Inflammatory macrophage (primary cell): ENCODE measurements around the gene PODXL2.

Experiments used
- DNase-seq, 2 donors: peaks; one replicate each; pipeline ENCODE4 v3.0.0-alpha.2; 2020 to 2022

PODXL2 gene

DNA sequence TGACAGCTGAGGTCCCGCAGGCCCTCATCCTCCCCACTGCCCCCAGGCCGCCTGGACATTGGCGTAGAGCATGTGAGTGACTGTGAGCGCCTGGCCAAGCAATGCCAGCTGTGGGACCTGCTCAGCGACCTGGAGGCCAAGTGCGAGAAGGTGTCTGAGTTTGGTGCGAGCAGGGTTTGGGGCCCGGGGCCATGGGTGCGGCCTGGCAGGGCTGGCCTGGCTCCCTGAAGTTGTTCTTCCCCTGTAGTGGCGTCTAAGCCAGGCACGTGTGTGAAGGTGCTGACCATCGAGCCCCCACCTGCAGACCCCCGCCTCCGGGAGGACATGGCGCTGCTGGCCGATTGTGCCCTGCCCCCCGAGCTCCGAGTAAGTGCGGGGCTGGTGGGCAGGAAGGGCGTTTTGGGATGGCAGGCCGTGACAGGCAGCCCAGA is 48.0 kb downstream of the PODXL2 start:
- DNase-seq = no peak

DNA sequence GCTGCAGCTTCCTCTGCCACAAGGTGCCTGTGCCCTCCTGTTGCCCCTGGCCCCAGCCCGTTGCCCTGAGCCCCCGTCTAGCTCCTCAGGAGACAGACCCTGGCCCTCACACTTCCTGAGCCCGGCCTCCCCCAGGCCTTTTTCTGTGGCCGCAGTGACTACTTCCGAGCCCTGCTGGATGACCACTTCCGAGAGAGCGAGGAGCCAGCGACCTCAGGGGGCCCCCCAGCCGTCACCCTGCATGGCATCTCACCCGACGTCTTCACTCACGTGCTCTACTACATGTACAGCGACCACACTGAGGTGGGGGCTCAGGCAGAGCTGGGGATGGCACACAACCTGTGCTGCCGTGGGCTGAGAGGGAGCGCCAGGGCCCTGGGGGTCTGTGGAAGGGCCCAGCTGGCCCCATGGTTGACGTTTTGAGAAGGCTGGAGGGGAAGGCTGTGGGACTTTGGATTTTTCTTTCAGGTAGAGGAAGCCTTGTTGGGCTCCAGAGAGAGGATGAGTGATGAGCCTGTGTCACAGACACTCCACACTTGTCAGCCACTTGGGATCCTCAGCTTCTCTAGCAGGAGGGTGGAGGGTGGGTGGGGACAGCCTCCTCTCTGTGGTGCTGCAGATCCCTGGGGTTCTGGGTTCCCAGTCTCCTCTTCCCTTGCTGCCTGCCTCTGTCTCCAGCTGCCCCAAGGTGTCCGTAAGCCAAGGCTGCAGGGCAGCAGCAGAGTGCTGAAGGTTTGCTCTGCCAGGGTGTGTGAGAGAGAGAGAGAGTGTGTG is 48.7 kb downstream of the PODXL2 start:
- DNase-seq = no peak

DNA sequence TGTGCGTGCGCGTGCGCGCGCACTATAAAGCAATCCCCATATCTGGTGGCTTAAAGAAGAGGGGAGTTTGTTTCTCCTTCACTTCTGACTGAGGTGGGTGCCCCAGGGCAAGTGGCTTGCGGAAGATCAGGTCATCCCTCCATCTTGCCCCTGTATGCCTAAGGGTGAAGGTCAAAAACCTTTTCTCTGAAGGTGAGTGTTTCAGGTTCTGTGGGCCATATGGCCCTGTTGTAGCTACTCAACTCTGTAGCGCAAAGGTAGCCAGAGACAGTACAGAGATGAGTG is 49.3 kb downstream of the PODXL2 start:
- DNase-seq = no peak

DNA sequence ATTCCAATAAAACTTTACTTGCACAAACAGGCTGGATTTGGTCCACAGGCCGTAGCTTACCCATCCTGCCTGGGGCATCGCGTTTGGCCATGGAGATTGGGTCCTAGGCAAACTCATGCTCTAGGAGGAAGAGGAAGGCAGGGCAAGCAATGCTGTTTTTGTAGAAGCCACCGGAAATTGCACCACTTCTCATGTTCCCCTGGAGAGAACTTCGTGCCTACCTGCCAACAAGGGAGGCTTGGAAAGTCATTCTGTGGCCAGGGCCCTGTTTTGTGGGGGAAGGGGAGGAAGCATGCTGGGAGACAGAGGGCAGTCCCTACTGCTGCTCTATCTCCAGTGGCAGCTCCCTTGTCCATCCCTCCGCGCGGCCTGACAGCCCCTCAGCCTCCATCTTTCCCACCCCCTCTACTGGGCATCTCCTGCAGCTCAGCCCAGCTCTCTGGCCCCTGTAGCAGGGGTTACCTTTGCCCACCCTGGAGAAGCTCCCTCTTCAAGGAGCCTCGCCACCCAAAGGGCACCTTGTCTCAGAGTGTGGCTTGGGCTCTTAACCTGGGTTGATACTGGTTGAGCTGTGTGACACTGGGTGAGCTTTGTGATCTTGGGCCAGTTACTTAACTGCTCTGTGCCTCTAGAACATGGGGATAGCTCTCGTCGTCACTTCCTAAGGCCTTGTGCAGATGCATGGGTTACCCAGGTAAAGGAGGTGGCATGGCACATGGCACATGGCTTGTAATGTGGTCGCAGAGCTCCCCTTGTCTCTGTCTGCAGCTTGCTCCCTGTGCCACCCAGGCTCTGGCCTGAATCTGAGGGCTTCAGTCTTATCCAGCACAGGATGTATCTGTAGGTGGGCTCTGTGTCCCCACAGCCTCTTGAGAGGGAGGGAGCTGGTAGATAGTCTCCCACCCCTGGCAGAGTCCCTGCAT is 49.9 kb downstream of the PODXL2 start:
- DNase-seq = peak; percentile 15 to 48

DNA sequence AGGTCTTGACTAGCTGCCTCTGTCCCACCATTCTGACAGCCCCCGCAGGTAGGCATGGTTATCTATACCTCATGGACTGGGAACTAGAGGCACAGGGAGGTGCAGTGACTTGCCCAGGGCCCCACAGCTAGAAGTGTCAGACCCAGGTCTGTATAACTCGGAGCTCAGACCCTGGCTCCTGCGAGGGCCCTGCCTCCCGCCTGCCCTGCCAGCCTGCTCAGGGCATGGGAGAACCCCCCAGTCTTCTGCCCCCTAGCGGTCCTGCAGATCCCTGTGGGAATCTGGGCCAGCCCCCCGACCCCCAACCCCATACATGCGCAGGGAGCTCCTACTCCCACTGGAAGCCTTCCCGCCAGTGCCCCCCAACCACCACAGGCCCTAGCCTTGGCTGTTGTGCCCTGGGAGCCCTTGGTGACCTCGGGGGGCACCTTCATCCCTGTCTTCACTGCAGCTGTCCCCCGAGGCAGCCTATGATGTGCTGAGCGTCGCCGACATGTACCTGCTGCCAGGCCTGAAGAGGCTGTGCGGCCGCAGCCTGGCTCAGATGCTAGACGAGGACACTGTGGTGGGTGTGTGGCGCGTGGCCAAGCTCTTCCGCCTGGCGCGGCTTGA is 50.7 kb downstream of the PODXL2 start:
- DNase-seq = no peak

DNA sequence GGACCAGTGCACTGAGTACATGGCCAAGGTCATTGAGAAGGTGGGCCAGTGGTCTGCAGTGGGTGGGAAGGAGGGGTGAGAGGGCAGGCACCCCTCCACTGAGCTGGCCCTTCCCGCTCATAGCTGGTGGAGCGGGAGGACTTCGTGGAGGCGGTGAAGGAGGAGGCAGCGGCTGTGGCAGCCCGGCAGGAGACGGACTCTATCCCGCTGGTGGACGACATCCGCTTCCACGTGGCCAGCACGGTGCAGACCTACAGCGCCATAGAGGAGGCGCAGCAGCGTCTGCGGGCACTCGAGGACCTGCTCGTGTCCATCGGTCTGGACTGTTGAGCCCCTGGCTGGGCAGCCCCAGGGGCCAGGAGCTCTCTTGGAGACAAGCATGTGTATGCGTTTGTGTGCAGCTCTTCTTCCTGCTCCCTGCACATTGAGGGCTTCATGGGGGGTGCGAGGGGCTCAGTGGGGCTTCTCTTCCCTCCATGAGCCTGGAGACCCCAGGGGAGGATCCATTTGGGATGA is 51.2 kb downstream of the PODXL2 start:
- no peak for DNase-seq

DNA sequence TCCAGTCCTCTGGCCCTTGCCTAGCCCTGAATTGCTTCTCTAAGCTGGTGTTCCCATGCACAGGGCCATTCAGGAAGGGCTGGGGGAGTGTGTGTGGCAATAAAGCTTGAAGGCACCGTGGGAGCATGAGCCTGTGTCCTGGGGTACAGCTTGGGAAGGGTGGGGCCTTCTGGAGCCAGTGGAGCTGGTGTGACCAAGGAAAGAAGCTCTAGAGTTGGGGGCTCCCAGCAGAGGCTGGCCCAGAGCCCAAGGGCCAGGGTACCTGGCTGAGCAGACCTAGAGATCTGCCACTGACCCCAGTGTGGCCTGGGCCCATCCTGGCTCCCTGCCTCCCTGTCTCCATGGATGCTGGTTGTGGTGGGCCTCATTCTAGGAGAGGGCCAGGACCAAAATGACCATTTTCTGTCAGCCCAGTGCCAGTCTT is 51.8 kb downstream of the PODXL2 start:
- no peak for DNase-seq

DNA sequence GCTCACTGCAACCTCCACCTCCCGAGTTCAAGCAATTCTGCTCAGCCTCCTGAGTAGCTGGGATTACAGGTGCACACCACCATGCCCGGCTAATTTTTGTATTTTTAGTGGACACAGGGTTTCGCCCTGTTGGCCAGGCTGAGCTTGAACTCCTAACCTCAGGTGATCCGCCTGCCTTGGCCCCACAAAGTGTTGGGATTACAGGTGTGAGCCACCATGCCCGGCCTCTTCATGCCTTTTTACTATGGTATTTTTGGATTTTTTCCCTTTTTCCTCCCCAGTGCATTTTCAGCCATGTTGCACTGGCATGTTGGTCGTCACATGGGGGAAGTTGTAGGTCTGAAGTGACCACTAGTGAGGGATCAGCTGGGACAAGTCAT is 53.2 kb downstream of the PODXL2 start:
- DNase-seq = peak in 1 of 2 donors; percentile 24

DNA sequence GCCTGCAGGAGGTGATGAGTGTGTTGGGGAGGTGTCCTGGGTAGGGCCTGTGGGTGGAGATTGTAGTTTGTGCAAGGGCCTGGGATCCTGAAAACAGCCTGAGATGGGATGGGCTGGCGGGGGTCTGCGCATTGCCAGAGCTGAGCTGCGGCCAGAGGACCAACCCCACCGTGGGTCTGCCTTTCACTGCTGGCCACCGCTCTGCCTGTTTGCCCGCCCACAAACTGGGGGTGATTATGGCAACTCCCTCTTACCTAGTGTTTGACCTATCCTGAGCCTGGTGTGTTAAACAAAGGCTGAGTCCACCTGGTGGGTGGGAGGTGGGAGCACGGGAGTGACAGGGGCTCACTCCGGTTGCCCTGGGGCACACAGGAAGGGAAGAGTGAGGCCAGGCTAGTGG is 53.6 kb downstream of the PODXL2 start:
- DNase-seq = no peak

DNA sequence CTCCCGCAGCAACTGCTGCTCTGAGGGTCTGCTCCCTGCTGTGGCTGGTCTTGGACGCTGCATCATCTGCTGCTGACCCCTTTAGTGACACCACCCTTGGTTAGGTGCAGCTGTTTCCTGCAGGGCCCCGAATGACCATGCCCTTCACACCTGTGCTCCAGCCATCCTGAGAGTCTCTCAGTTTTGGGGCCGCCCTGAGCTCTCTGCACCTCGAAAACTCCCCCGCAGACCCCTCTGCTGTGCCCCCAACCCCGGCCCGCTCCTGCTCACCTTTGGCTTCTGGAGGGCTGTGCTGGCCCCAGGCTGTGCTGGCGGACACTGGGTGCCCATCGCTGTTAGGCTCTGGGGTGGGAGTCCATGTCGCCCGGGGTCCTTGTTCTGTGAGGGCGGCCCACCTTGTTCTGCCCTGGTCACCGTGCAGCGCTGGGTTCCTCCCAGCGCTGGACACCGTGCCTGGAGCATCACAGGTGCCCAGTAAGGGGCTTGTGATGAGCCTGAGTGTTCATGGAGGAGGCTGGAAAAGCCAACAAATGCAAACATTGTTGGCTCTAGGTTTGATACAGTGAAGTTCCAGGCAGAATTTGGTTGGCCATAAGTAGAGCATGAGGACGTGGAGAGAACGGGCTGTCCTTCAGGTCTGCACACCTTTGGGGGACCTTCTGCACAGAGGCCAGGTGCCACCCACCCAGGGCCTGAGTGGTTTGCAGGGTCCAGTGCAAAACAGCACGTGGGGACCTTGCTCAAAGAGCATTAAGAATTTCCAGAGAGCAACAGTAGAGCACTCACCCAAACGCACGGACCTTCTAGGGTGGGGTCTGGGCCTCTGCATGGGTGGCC is 56.1 kb downstream of the PODXL2 start:
- no peak for DNase-seq

DNA sequence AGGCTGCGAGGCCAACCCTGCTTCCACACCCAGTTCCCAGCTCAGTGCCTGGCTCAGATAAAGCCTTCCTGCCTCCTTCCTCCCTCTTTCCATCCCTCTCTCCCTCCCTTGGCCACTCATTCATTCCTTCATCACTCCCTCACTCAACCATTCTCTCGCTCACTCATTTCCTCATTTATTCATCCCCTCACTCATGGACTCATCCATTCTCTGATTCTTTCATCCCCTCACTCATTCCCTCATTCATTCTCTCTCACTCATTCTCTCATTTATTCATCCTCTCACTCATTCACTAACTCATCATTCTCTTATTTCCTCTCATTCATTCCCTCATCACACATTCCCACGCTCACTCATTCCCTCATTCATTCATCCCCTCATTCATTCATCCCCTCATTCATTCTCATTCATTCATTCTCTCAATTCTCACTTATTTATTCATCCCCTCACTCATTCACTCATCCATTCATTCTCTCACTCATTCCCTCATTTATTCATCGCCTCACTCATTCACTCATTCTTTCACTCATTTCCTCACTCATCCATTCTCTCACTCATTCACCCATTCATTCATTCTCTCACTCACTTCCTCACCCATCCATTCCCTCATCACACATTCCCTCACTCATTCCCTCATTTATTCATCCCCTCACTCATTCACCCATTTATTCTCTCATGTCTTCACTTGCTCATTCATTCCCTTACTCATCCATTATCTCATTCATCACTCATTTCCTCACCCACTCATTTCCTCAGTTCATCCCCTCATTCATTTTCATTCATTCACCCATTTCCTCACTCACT is 56.9 kb downstream of the PODXL2 start:
- no peak for DNase-seq

DNA sequence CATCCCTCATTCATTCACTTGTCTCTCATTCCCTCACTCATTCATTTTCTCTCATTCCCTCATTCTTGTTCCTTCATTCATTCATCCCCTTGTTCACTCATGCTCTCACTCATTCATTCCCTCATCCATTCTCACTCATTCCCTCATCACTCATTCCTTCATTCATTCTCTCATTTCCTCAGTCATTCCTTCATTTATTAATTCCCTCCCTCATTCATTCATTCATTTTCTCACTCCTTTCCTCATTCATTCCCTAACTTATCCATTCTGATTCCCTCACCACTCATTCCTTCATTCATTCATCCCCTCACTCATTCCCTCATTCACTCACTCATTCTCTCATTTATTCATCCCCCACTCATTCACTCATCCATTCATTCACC is 57.5 kb downstream of the PODXL2 start:
- DNase-seq = no peak

DNA sequence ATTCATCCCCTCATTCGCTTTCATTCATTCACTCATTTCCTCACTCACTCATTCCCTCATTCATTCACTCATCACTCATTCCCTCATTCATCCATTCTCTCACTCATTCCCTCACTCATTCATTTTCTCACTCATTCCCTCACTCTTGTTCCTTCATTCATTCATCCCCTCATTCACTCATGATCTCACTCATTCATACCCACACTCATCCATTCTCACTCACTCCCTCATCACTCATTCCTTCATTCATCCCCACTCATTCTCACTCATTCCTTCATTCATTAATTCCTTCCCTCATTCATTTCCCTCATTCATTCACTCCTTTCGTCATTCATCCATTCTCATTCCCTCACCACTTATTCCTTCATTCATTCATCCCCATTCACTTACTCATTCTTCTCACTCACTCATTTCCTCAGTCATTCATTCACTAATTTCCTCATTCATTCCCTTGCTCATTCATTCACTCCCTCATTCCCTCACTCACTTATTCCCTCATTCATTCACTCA is 58.3 kb downstream of the PODXL2 start:
- no peak for DNase-seq

DNA sequence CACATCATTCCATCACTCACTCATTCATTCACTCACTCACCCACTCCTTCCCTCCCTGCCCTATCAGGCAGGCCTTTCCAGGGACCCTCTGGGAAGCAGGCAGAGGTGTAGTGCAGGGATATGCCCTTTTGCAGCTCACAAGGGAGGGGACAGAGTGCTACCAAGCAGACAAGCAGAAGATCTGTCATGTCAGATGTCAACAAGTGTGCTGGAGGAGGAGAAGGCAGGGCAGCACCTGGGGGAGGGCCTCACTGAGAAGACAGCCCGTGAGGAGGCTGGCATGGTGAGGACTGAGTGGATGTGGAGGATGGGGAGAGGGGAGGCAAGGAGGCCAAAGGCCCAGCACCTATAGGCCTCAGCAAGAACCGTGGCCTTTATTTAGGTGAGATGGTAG is 59.0 kb downstream of the PODXL2 start:
- DNase-seq = no peak

DNA sequence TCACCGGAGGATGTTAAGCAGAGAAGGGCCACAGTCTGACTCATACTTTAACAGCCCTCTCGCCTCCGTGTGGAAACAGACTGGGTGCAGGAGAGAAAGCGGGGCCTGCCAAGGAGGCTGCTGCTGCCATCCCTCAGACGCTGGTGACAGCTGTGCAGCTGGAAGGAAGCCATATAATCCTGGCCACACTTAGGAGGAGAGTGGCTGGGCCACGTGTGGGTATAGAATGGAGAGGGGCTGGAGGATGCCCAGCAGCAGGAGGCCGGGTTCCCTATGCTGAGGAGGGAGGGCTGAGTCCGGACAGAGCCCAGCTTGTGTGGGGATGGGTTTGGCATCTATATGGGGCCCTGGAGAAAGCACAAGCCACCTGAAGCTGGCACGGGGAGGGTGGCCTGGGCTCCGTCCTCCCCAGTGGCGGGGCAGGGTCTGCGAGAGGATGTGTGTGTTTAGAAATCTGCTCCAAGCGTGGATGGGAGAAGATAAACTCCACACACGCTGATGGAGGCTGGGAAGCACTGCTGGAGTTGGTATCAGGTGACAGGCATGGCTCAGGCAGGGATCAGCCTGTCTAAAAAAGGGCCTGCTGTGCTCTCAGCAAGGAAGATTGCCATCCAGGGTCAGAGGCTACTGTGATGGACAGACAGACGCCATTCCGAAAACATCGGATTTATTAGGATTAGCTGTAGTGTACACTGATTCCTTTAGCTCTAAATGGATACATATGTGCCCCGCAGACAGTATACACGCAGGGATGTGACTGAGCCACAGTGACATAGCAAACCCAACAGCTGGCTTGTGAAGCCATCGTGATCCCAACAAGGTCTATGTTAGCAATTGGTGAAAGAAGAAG is 59.7 kb downstream of the PODXL2 start:
- DNase-seq = no peak

DNA sequence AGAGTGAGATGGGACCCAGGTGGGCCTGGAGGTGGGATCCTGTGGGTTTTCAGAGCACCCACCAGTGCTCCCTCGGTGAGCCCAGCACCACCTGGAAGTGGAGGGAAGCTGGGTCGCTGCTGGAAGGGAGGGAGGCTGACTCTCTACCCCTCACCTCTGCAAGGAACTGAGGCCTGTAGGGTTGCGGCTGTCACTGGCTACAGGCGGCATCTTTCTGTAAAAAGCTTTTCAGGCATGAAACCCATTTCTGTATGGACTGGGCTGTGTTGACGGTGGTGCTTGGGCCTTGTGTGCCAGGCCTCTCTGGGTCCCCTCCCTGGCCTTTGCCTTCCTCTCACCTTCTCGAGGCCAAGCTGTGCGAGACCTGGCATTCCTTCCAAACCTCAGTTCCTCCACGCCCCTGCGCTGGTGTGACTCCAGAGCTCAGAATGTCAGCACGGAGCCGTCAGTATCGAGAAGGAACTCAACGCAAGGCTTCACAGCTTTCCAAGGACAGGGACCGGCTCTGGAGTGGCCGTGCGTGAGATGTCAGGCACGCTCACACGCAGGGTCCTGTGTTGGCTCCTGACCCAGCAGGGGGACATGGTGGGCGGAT is 60.4 kb downstream of the PODXL2 start:
- DNase-seq = no peak

DNA sequence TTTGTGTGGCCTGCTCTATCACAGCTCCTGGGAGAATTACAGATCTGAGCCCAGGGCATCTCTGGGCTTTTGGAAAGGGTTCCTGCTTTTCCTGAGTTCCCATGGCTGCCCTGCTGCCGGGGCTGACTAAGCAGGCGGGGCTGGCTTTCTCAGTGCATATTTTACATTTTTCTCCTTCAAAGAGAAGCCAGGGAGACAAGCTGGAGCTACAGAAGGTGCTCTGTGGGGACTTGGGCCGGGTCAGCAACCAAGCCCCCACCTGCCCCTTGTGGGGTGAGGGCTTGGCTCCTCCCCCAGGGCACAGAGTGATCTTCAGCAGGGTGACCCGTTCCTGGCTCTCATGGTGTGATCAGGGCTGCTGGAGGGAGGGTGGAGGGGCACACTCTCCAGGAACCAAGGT is 61.1 kb downstream of the PODXL2 start:
- no peak for DNase-seq

DNA sequence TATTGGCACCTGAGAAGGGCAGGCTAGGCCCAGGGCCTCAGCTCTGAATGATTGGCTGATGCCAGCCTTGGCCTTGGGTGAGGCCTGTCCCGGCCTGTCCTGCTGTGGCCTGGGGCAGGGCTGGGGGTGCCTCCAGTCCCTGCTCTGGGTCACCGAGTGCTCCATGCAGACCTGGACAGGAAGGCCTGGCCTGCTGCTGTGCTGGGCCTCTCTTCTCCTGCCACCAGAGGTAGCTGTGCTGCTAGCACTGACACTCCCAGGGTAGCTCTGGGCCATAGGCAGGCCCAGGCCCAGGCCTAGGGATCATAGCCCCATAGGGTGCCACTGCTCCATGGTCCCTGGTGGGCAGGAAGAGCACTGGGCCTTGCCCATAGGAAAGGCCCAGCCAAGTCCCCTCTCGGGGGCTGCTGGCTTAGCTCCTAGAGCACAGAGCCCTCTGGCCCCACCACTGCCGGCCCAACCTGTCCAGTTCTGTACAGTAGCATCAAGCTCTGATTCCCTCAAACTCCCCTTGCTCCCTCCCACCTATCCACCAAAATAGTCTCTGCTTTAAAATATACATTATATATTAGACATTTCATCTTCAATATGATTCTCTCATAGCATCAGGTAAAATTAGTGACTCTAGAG is 62.0 kb downstream of the PODXL2 start:
- DNase-seq = peak; percentile 36 to 60

DNA sequence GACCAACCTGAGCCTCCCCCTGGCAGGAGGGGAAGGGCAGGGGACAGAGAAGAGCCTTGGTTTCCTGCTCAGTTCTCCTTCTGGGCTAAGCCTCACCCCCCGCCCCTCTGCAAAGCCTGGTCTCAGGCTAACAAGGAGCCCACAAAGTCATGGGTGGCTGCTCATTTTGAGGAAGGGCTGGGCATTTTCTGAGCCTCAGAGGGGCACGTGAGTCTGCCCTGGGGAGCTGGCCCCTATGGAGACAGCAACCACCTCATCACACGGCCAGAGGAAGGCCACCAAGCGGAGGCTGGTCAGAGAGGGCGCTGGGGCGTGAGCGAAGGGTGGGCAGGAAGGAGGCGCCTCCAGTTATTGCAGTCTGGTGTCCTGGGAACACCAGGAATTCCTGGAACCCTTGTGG is 62.5 kb downstream of the PODXL2 start:
- DNase-seq = no peak

DNA sequence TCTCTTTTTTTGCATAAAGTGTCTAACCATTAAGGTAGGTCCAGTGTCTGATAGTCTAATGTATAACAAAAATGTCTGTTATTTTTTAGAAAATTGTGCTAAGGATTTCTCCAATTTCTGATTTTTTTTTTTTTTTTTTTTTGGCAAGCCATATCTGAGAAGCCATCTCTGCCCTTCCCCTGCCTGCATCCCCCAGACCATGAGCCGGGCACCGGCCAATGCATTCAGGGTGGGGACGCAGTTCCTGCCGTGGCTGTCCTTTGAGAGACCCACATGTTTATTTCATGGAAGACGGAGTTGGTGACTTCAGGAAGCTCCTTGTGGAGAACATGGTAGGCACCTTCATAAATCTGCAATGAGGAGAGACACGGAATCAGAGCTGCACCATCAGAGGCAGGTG is 63.0 kb downstream of the PODXL2 start:
- DNase-seq = no peak
